OCI-LY1 (cell line): Measurements from ENCODE around the gene IGF2BP2.

Experiments used
- CTCF ChIP-seq: fragments of 200-600 bp; sonication (generic), shearing (Covaris generic); IDR thresholded peaks from 2 replicates; pipeline ENCODE4 v1.5.1; 2017; ENCODE audit warnings: mild to moderate bottlenecking, antibody characterized with exemption, low read length, moderate library complexity, mixed read lengths
- EZH2 ChIP-seq: fragments of 200-600 bp; sonication (generic), shearing (Covaris generic); IDR thresholded peaks from 2 replicates; pipeline ENCODE4 v1.8.0; 2017; ENCODE audit warnings: borderline replicate concordance, mixed run types, mild to moderate bottlenecking, antibody characterized with exemption, low read length, moderate library complexity, mixed read lengths

GRCh38 chr3:185658943-185659342 is 165.9 kb downstream of the IGF2BP2 start:
- TF ChIP-seq CTCF, result no peak
- no peak for TF ChIP-seq EZH2
